Midbrain (tissue), 1 donor: ENCODE data around the gene LPO.

Source experiments
- DNase-seq: peaks from one replicate; lab custom pipeline; 2025; lab: John Stamatoyannopoulos, UW

LPO gene

GRCh38 chr17:58229384-58229783 lies 9.0 kb upstream of the LPO start:
- DNase-seq: no peak

- DNase-seq: no peak
These were observed 8.5 kb upstream of the LPO start for GRCh38 chr17:58229881-58230280.

- DNase-seq: no peak
These were observed 6.7 kb upstream of the LPO start for GRCh38 chr17:58231641-58232040.

GRCh38 chr17:58232707-58233156 lies 5.7 kb upstream of the LPO start:
- DNase-seq: no peak

- DNase-seq: no peak
These were observed 4.8 kb upstream of the LPO start for GRCh38 chr17:58233543-58233942.

- DNase-seq: no peak
These were observed 3.9 kb upstream of the LPO start for GRCh38 chr17:58234512-58234911.

- no peak for DNase-seq
These were observed 2.6 kb upstream of the LPO start for GRCh38 chr17:58235821-58236220.

- no peak for DNase-seq
These were observed 2.0 kb upstream of the LPO start for GRCh38 chr17:58236394-58236793.

- no peak for DNase-seq
These were observed 1.6 kb downstream of the LPO start for GRCh38 chr17:58239987-58240386.

GRCh38 chr17:58242171-58242784 lies 3.9 kb downstream of the LPO start:
- no peak for DNase-seq

GRCh38 chr17:58244963-58245362 lies 6.6 kb downstream of the LPO start:
- DNase-seq: no peak

- no peak for DNase-seq
These were observed 7.2 kb downstream of the LPO start for GRCh38 chr17:58245428-58246103.

GRCh38 chr17:58246104-58246740 lies 7.8 kb downstream of the LPO start:
- DNase-seq: no peak

GRCh38 chr17:58246781-58247180 lies 8.4 kb downstream of the LPO start:
- DNase-seq: no peak

GRCh38 chr17:58247511-58248363 lies 9.4 kb downstream of the LPO start:
- DNase-seq: no peak

GRCh38 chr17:58248955-58249269 lies 10.5 kb downstream of the LPO start:
- DNase-seq: no peak

GRCh38 chr17:58249270-58250133 lies 11.1 kb downstream of the LPO start:
- peak; percentile 69 for DNase-seq

- no peak for DNase-seq
These were observed 12.1 kb downstream of the LPO start for GRCh38 chr17:58250344-58251011.

GRCh38 chr17:58252141-58252540 lies 13.8 kb downstream of the LPO start:
- no peak for DNase-seq

GRCh38 chr17:58253082-58253481 lies 14.7 kb downstream of the LPO start:
- no peak for DNase-seq

GRCh38 chr17:58254803-58255202 lies 16.4 kb downstream of the LPO start:
- DNase-seq: no peak
